GM19463 (cell line): Measurements from ENCODE around the gene SCAF1.

Experiments
- ATAC-seq: cut with Tn5 transposase; IDR thresholded peaks from one replicate; pipeline ENCODE4 v1.9.1; 2021; ENCODE audit warnings: mild to moderate bottlenecking, moderate library complexity; ENCODE audit not compliant: unreplicated experiment

SCAF1 gene

DNA sequence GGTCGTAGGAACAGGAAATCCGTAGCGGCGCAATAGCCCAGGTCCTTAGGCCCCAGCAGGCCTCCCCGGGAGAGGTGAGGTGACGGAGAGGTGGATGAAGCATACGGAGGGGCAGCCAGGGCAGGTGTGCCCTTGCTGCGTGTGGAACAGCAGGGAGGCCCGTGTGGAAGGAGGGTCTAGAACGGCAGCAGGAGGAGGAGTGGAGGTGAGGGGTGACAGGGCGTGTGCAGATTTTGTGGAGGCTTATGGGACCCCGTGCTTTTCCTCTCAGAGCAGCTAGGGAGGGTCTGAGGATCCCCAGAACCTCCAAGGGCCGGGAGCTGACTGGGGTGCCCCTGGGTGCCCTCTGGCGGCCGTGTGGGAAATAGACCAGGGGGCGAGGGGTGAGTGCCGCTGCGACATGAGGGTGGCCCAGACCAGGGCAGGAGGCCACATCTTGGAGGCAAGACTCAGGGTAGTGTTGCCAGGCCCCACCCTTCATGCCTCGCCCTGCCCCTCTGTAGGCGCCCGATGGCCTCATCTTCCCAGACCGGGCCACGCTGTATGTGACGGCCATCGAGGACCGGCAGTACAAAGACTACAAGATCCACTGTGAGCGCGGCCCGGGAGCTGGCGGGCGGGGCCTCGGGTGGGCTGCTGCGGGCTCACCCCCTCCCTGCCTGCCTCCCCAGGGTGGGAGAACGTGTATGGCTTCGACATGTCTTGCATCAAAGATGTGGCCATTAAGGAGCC, 42.4 kb downstream of the SCAF1 start:
- no peak for ATAC-seq

DNA sequence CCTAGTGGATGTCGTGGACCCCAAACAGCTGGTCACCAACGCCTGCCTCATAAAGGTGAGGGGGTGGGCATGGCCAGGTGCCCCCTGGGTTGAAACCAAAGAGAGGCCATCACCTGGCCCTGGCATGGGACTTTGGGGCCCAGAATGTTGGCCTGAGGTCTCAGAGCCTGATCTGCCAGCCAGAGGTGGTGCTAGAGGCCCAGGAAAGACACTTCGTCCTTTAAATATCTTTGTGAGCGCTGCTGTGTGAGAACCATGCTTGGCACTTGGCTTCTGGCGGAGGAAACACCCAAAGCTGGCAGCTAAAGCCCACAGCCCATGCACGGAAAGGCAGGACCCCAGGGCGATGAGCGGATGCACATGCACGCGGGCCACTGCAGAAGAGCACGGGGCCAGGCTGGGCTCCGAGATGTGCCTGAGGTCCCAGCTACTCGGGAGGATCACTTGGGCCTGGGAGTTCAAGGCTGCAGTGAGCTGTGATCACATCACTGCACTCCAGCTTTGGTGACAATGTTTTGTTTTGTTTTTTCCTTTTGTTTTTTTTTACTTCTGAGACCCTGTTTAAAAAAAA, 43.1 kb downstream of the SCAF1 start:
- no peak for ATAC-seq

DNA sequence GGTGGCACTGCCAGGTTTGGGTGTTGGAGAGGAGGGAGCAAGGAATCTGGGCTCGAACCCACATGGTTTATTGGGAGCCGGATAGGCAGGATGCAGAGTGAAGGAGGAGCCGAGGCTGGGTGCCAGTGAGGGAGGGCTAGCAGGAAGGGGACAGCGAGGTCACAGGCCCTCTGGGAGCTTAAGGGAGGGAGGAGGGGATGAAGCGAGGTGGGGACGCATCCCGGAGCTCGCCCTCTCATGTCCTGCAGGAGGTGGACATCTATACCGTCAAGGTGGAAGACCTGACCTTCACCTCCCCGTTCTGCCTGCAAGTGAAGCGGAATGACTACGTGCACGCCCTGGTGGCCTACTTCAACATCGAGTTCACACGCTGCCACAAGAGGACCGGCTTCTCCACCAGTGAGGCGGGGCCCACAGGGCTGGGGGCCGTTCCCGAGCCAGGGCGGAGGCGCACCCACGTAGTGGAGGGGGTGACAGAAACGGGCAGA, 43.9 kb downstream of the SCAF1 start:
- no peak for ATAC-seq

DNA sequence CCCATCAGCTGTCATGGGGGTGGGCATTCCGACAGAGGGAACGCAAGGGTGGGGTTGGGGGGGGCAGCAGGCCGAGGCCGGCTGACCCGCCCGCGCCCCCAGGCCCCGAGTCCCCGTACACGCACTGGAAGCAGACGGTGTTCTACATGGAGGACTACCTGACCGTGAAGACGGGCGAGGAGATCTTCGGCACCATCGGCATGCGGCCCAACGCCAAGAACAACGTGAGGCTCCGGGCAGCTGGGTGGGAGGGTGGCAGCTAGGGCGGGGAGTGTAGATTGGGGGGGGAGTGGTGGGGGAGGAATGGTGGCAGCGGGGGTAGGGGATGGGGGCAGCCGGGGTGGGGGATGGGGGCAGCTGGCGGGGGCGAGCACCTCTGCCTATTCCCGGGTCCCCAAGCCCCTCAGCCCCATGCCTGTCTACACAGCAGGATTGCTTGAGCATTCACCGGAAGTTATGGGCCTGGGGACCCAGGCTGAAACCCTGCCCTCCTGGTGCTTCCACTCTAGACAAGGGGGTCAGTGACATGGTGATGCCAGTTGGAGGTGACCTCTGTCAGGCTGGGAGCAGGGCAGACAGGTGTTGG, 44.6 kb downstream of the SCAF1 start:
- ATAC-seq = no peak

DNA sequence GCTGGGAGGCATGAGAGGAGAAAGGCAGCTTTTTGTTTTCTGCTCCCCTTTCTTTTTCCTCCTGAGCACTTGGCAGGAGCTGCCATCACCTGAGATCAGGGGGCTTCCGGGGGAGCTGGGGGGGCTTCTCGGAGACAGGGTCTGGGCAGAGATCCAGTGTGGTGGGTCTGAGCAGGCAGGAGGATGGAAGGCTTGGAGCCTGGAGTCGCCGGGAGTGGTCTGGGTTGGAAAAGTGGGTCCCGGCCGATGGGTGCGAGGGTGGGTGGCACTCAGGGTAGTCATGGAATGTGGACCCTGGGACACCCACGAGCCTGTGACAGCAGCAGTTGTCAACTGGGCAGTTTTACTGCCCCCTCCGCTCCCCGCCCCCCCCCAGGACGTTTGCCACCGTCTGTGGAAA, 45.1 kb downstream of the SCAF1 start:
- ATAC-seq = no peak

DNA sequence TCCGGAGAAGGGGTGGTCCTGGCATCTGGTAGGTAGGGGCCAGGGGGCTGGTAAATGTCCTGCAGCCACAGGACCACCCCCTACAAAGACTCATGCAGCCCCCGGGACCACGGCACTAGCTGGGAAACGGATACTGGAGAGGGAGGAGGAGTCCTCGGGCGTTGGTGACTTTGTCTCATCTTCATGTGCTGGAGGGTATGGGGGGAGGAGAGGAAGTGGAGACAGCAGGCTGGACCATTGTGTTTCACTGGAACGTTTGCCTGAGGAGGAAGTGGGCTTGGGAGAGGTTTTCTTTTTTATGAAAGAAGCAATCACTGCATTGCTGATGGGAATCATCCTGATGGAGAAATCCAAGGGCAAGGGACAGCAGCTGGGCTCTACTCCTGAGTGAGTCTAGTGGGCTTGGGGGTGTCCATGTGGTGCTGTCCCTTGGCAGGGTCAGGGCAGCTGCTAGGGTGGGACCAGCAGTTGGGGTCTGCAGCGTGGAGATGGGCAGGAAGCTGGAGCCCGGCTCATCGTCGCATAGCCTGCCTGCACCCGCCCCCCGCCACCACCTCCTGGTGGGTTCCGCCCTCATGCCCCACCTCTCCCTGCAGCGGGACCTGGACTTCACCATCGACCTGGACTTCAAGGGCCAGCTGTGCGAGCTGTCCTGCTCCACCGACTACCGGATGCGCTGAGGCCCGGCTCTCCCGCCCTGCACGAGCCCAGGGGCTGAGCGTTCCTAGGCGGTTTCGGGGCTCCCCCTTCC, 45.7 kb downstream of the SCAF1 start:
- ATAC-seq = no peak

DNA sequence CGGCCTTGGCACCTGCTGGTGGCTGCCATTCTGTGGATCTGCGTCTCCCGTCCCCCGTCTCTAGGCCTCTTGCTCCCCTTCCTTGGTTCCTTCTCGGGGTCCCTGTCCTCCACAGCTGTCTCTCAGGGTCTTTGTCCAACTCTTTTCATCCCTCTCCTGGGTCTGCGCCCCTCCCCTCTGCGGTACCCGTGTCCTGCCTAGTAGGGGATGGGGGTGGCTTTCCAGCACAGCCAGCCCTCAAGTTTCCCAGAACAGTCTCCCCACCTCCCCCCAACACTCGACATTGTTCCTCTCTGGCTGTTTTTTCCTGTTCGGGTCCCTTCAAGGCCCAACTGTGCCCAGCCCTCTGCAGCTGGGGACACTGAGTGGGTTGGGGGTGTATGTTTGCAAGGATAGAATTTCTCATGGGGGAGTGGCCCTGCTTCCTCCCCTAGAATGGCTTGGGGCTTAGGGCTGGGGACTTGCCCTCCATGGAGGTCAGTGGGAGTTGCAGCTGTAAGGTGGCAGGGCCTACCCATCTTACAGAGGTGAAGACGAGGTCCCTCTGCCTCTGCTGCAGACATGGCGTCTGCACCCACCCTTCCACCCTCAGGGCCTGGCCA, 46.6 kb downstream of the SCAF1 start:
- ATAC-seq = no peak

DNA sequence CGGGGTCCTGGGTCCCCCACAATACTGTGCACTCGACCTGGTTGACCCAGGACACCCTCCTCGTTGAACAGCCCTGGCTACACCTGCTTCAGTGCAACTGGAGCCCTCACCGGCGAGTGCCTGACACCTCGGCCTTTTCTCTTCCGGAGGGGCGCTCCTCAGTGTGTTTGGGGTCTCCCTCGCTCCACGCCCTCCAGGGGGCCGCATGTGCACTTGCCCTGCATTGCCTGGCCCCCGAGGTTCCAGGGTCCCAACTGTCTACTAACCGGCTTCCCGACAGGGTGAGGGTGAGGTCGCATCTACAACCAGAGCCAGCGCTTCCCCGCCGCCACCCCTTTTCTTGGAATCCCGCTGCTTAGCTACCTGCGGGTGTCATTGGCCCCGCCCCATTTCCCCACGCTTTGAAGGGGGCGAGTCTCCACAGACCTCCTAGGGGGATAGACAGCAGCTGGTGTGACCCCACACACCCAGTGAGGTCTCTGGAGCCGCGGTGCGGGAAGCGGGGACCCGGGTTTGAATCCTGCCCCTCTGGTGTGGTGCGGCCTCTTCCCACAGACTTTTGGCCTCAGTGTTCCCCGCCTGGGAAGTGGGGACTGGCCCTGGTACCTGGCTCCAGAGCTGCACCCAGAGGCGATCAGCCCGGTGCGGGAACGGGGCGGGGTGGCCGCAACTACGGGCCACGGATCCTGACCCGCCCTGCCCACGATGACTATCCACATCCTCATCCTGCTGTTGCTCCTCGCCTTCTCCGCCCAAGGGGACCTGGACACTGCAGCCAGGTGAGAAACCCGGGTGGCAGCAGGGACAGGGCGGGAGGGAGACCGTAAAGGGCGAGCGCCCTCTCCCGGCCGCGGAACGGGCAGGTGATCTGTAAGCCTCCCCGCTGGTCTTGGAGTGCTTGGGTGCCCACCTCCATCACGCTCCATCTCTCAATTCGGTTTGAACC, 47.4 kb downstream of the SCAF1 start, which contains the start of gene ADM5:
Gene ADM5 (plus strand): TSS at position 462 of the 946 bp plus-strand sequence. CDS start 244 bp downstream, at position 706.
- no peak for ATAC-seq

DNA sequence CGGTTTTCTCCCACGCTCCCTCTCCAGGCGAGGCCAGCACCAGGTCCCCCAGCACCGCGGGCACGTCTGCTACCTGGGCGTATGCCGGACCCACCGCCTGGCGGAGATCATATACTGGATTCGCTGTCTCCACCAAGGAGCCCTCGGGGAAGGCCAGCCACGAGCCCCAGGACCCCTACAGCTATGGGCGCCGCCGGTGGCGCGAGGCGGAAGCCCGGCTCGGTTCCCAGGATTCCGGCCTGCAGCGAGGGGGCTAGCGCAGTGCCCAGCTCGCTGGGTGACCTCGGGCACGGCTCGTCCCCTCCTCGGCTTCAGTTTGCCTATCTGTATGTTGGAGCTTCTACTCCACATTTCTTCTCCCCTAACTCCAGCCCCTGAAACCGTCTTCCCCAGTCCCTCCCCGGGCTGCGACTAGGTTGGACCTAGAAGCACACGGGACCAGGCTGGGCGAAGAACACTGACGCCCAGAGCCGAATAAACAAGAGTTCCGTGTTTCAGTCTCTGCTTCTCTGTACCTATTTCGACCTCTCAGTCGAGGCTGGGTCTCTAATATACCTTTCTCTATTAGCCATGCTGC, 48.2 kb downstream of the SCAF1 start:
- no peak for ATAC-seq

DNA sequence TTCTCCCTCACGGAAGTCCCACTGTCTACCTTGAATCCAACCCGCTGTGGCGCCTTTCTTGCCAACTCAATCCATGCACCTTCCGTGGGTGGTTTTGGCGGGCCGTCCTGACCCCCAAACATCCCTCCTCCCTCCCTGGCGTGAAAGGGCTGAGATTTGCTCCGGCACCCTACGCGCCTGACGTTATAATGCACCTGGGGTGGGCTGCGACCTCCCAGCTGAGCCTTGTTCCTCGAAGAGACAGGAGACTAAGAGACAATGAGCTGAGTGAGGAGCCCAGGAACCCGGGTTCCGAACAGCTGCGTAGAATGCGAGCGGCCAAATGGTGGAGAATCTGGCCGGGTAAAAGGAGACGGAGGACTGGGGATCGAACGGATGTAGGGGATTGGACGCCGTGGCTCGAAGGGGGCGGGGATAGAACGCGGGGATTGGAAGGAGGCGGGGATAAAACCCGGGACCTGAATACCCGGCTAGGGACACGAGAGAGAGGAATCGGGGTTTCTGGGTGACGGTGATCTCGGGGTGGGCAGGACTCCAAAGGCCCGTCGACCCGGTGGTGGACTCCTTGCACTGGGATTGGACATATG, 48.7 kb downstream of the SCAF1 start, which contains the start of gene CPT1C:
Gene CPT1C (plus strand): TSS at position 461 of the 587 bp plus-strand sequence. CDS start 1,137 bp downstream, outside the sequence.
- ATAC-seq = no peak

DNA sequence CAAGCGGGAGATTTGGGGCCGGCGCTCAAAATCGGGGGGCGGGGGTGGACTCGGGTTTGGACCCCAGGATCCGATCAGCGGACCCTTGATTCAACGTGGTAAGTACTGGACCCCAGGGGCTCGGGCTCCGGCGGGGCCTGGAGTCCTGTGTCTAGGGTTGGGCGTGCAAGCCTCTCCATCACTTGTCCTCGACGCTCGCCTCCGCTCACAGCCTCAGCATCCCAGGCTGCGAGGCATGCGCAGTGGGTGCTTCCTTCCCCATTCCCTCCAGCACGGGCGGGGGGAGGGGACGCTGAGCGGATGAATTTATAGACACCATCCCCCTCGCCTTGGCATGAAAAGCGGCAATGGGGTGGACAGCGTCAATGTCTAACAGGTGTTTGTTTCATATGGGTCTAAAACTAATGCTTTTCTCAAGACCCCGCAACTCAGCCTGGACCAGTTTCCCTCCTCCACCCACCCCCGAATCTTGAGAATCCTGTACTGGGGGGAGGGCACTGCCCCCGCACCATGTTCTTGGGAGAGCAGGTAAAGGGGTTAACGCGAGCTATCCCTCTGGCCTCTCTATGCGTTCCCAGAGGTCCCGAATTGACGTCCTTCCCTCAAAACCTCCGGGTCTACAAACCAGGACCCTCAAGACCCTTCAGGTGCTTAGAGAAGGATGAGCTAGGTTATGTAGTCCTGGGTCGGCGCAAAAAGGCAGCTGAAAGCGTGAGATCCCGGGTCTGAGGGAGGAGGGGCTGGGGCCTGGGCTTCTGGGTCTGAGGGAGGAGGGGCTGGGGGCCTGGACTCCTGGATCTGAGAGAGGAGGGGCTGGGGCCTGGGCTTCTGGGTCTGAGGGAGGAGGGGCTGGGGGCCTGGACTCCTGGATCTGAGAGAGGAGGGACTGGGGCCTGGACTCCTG, 49.5 kb downstream of the SCAF1 start:
- ATAC-seq = no peak

DNA sequence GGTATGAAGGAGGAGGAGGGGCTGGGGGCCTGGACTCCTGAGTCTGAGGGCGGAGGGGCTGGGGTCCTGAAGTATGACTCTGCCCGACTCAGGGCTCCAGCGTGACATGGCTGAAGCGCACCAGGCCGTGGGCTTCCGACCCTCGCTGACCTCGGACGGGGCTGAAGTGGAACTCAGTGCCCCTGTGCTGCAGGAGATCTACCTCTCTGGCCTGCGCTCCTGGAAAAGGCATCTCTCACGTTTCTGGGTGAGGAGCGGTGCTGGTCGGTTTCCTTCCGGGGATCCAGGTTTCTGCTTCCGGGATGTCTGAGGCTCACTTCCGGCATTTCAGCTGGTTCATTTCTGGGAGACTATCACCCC, 50.1 kb downstream of the SCAF1 start:
- no peak for ATAC-seq

DNA sequence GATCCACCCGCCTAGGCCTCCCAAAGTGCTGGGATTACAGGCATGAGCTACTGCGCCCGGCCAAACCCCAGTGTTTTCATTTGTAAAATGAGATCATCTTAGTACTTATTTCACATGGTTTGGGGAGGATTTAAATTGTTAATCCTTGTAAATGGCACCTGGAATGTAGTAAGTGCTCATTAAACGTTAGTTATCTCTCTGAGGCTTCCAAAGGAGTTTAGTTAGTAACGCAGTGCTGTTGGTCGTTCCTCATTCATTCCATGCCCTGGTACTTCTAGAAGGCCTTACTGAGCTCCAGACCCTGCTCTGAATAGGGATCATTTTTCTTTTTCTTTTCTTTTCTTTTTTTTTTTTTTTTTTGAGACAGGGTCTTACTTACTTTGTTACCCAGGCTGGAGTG, 54.1 kb downstream of the SCAF1 start:
- no peak for ATAC-seq

DNA sequence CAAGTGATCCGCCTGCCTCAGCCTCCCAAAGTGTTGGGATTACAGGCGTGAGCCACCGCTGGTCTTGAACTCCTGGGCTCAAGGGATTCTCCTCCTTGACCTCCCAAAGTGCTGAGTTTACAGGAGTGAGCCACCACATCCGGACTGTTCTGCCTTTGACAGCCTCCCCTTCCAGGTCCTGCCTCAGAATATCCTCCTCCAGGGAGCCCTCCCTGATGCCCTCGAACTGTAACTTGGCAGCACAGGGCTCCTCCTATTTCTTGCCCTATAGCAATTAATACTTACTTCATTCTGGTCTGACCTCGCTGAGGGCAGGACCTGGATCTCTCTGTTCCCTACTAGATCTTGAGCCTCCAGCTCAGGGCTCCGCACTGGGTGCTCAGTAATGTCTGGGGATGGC, 54.9 kb downstream of the SCAF1 start:
- no peak for ATAC-seq

DNA sequence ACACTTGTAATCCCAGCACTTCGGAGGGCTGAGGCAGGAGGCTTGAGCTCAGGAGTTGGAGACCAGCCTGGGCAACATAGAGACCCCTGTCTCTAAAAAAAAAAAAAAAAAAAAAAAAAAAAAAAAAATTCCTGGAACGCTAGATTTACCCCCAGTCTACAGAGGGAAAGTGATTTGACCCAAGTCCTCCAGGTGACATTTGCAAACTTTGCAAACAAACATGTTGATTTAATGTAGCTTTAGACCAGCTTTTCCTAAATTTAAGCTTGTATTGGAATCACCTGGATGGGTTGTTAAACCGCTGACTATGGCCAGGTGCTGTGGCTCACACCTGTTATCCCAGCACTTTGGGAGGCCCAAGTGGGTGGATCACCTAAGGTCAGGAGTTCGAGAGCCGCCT, 57.4 kb downstream of the SCAF1 start:
- ATAC-seq = no peak

DNA sequence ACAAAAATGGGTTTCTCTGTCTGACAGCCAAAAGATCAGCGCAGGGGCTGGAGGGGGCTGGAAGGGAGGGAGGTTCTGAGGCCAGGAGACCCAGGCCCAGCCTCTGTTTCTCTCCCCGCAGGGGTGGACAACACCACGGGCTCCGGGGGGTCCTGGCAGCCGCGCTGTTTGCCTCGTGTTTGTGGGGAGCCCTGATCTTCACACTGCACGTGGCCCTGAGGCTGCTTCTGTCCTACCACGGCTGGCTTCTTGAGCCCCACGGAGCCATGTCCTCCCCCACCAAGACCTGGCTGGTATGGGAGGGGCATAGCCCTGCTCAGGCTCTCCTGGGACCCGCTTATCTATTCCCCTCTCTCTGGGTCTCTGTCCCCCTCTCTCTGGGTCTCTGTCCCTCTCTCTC, 58.6 kb downstream of the SCAF1 start:
- ATAC-seq = no peak

DNA sequence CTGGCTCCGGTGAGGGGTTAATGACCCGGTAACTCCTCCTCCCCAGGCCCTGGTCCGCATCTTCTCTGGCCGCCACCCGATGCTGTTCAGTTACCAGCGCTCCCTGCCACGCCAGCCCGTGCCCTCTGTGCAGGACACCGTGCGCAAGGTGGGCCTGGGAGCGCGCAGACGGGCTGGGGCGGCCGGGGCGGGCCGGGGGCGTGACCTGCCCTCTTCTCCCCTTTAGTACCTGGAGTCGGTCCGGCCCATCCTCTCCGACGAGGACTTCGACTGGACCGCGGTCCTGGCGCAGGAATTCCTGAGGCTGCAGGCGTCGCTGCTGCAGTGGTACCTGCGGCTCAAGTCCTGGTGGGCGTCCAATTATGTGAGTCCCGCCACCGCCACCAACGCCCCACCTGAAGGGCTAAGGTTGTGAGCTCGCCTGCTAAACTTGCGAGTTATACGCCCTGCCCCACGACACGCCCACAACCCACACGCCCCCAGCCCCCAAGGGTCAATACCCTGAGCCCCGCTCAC, 59.3 kb downstream of the SCAF1 start:
- no peak for ATAC-seq
